GM23338 (cell line): ENCODE measurements around the gene MVB12B. TPM values are rescaled to one million over a fixed set of nuclear protein-coding genes. Genes with fewer than 3 reads are reported as not detected.

Source experiments
- ATAC-seq: fragments of 200-7000 bp; cut with Tn5 transposase; 3 replicates; pipeline ENCODE4 v1.9.1; 2020
- DNase-seq: peaks from one replicate; pipeline ENCODE4 v3.0.0-alpha.2; 2015; ENCODE audit warnings: low spot score
- H2AFZ ChIP-seq: fragments of 200-600 bp; sonication (generic); 2 replicates; pipeline ENCODE4 v1.8.0; 2016; ENCODE audit warnings: antibody characterized with exemption, mild to moderate bottlenecking, moderate library complexity
- H3F3A ChIP-seq: fragments of 200-600 bp; sonication (generic); replicated peaks from 2 replicates; pipeline ENCODE4 v1.8.0; 2017; ENCODE audit warnings: antibody characterized with exemption, mixed run types, low read depth
- H3K27ac ChIP-seq: fragments of 200-600 bp; sonication (generic); 2 replicates; pipeline ENCODE4 v1.6.1; 2016; ENCODE audit warnings: low read depth
- H3K27me3 ChIP-seq: fragments of 200-600 bp; sonication (generic); 2 replicates; pipeline ENCODE4 v1.8.0; 2016; ENCODE audit warnings: mild to moderate bottlenecking, mixed run types, moderate library complexity; ENCODE audit not compliant: insufficient read depth
- H3K36me3 ChIP-seq: fragments of 200-600 bp; sonication (generic); 2 replicates; pipeline ENCODE4 v1.8.0; 2016; ENCODE audit warnings: mild to moderate bottlenecking; ENCODE audit not compliant: insufficient read depth
- H3K4me1 ChIP-seq: fragments of 200-600 bp; sonication (generic); 2 replicates; pipeline ENCODE4 v1.8.0; 2016; ENCODE audit warnings: mild to moderate bottlenecking, moderate library complexity; ENCODE audit not compliant: insufficient read depth
- H3K4me2 ChIP-seq: fragments of 200-600 bp; sonication (generic); 2 replicates; pipeline ENCODE4 v1.7.1; 2017; ENCODE audit warnings: mixed run types
- H3K4me3 ChIP-seq: fragments of 200-600 bp; sonication (generic); 2 replicates; pipeline ENCODE4 v1.6.1; 2016; ENCODE audit warnings: mixed run types
- H3K79me2 ChIP-seq: fragments of 200-600 bp; sonication (generic); replicated peaks from 2 replicates; pipeline ENCODE4 v1.8.0; 2017; ENCODE audit warnings: mild to moderate bottlenecking; ENCODE audit not compliant: insufficient read depth
- H3K9me2 ChIP-seq: fragments of 200-600 bp; sonication (generic); 2 replicates; pipeline ENCODE4 v1.8.0; 2017; ENCODE audit not compliant: insufficient read depth
- H4K20me1 ChIP-seq: fragments of 200-600 bp; sonication (generic); replicated peaks from 2 replicates; pipeline ENCODE4 v1.8.0; 2017; ENCODE audit warnings: mild to moderate bottlenecking; ENCODE audit not compliant: insufficient read depth
- H3K27ac Mint-ChIP-seq: 2 replicates; pipeline ENCODE4 v1.8.0; 2020; ENCODE audit warnings: inconsistent platforms, mild to moderate bottlenecking, moderate library complexity, mixed read lengths
- H3K27me3 Mint-ChIP-seq: 3 replicates; pipeline ENCODE4 v1.8.0; 2022; ENCODE audit warnings: low read depth, mild to moderate bottlenecking, moderate library complexity, mixed read lengths, inconsistent platforms; ENCODE audit not compliant: insufficient read depth, poor library complexity
- H3K36me3 Mint-ChIP-seq: 3 replicates; pipeline ENCODE4 v1.8.0; 2021; ENCODE audit warnings: low read depth, mild to moderate bottlenecking, inconsistent platforms, moderate library complexity, mixed read lengths
- H3K4me1 Mint-ChIP-seq: 3 replicates; pipeline ENCODE4 v1.8.0; 2020; ENCODE audit warnings: mild to moderate bottlenecking, inconsistent platforms, mixed read lengths
- H3K4me3 Mint-ChIP-seq: 3 replicates; pipeline ENCODE4 v1.8.0; 2021; ENCODE audit warnings: moderate library complexity, mild to moderate bottlenecking, inconsistent platforms, mixed read lengths
- H3K9me3 Mint-ChIP-seq: 3 replicates; pipeline ENCODE4 v1.8.0; 2020; ENCODE audit warnings: moderate library complexity, mild to moderate bottlenecking, inconsistent platforms, mixed read lengths
- CREB1 ChIP-seq: fragments of 250-450 bp; sonication (Bioruptor Pico); IDR thresholded peaks from 2 replicates; pipeline ENCODE4 v1.5.0; 2020; ENCODE audit warnings: low read depth, mild to moderate bottlenecking, moderate library complexity
- EZH2 ChIP-seq: fragments of 200-600 bp; sonication (generic); IDR thresholded peaks from one replicate; pipeline ENCODE4 v1.8.0; 2017; ENCODE audit warnings: antibody characterized with exemption, mild to moderate bottlenecking, low read depth; ENCODE audit not compliant: unreplicated experiment
- EZH2phosphoT487 ChIP-seq: fragments of 200-600 bp; sonication (generic); IDR thresholded peaks from one replicate; pipeline ENCODE4 v1.8.1; 2018; ENCODE audit warnings: antibody characterized with exemption; ENCODE audit not compliant: unreplicated experiment
- JUNB ChIP-seq: IDR thresholded peaks from one replicate; pipeline ENCODE4 v1.6.1; 2016; ENCODE audit warnings: antibody characterized with exemption; ENCODE audit not compliant: unreplicated experiment
- NANOG ChIP-seq: IDR thresholded peaks from 2 replicates; pipeline ENCODE4 v1.6.1; 2016; ENCODE audit warnings: antibody characterized with exemption, borderline replicate concordance
- POLR2AphosphoS5 ChIP-seq: IDR thresholded peaks from 2 replicates; pipeline ENCODE4 v1.6.1; 2016; ENCODE audit warnings: antibody characterized with exemption, low read depth
- STAT1 ChIP-seq: IDR thresholded peaks from one replicate; pipeline ENCODE4 v1.6.1; 2016; ENCODE audit warnings: antibody characterized with exemption; ENCODE audit not compliant: unreplicated experiment
- ZNF114 ChIP-seq: fragments of 250-450 bp; sonication (Bioruptor Pico); IDR thresholded peaks from 2 replicates; pipeline ENCODE4 v1.5.0; 2020; ENCODE audit warnings: mild to moderate bottlenecking, moderate library complexity
- ZNF331 ChIP-seq: fragments of 250-450 bp; sonication (Bioruptor Pico); IDR thresholded peaks from 2 replicates; pipeline ENCODE4 v1.5.0; 2020; ENCODE audit warnings: low read depth, mild to moderate bottlenecking, moderate library complexity
- polyA plus RNA-seq: library from polyadenylated mRNA; unstranded; fragments of >200 nt; fragmentation: Nextera tagmentation; extraction: Ambion mirVana; gene quantifications from 2 replicates; pipeline ENCODE4 v1.2.1, GENCODE V29; 2016
- total RNA-seq: library from RNA; depleted of rRNA; stranded (reverse); fragments of >200 nt; shearing (Covaris generic); gene quantifications from 2 replicates; pipeline ENCODE4 v1.2.3, GENCODE V29; 2014
- TF ChIP-seq, protein P1 (sequence below): IDR thresholded peaks from one replicate; pipeline ENCODE4 v1.6.1; 2018; ENCODE audit warnings: antibody characterized with exemption; ENCODE audit not compliant: unreplicated experiment
- TF ChIP-seq, protein P2 (sequence below): IDR thresholded peaks from 2 replicates; pipeline ENCODE4 v1.6.1; 2016; ENCODE audit warnings: antibody characterized with exemption
- TF ChIP-seq, protein P3 (sequence below): fragments of 250-450 bp; sonication (Bioruptor Pico); IDR thresholded peaks from 2 replicates; pipeline ENCODE4 v1.5.0; 2020; ENCODE audit warnings: mild to moderate bottlenecking, moderate library complexity
- TF ChIP-seq, protein P4 (sequence below), 2 experiments: fragments of 200-600 bp in 1 of 2; sonication (generic) in 1 of 2; conservative IDR thresholded peaks; 2 replicates each; pipeline versions ENCODE4 v1.5.1 to v1.6.1; 2016 to 2017; ENCODE audit warnings: antibody characterized with exemption in 2 of 2, low read depth in 2 of 2, mild to moderate bottlenecking in 2 of 2, moderate library complexity in 1 of 2

Gene MVB12B
- total and polyA plus RNA-seq, 2 experiments from 2014 or later: 1.9 to 6.6 TPM

DNA sequence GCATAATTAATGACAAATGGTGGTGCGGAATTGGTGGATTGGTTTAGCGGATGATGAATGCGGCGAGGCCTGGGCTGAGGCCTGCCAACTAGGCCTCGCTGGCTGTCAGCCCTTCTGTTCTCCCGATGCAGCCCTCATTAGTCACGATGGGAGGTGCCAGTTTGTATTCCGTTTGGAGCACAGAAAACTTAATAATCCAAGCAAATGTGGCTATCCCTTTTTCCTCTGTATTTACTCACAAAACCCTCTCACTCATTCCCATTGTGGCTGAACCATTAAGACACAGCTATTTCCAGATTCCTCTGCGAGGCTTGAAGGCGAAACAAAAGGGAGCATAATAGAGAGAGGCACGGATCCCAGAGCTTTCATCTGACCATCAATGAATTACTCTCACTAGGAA lies 114.3 kb downstream of the MVB12B start:
- peaks cover 24% of the 10 kb centered on the region for H3K4me1 Mint-ChIP-seq
- H3K27me3 Mint-ChIP-seq: peaks cover 6% of the 10 kb centered on the region
- Histone ChIP-seq H3K4me3 (no peak overlapping the region), H3K27ac (no peak overlapping the region), H3F3A (no peaks in the 10 kb centered on the region), H3K36me3 (no peaks in the 10 kb centered on the region), H4K20me1 (no peaks in the 10 kb centered on the region), H3K79me2 (no peaks in the 10 kb centered on the region), H3K27me3 (no peaks in the 10 kb centered on the region), H3K9me2 (no peaks in the 10 kb centered on the region), H3K4me1 (peaks cover 9% of the 10 kb centered on the region; the same call in 1 of the 2 replicates), H3K4me2 (no peak overlapping the region), H2AFZ (no peak overlapping the region)
- no peaks in the 10 kb centered on the region for H3K9me3 Mint-ChIP-seq
- H3K36me3 Mint-ChIP-seq: no peaks in the 10 kb centered on the region
- H3K4me3 Mint-ChIP-seq: no peak overlapping the region
- peak; percentile 70 for ATAC-seq
- TF ChIP-seq JUNB (no peak), EZH2phosphoT487 (no peak), STAT1 (no peak), EZH2 (no peak), POLR2AphosphoS5 (no peak), NANOG (no peak), CREB1 (CRISPR knock-in tag) (no peak), ZNF331 (CRISPR knock-in tag) (no peak), ZNF114 (no peak)
- TF ChIP-seq, protein P1, sequence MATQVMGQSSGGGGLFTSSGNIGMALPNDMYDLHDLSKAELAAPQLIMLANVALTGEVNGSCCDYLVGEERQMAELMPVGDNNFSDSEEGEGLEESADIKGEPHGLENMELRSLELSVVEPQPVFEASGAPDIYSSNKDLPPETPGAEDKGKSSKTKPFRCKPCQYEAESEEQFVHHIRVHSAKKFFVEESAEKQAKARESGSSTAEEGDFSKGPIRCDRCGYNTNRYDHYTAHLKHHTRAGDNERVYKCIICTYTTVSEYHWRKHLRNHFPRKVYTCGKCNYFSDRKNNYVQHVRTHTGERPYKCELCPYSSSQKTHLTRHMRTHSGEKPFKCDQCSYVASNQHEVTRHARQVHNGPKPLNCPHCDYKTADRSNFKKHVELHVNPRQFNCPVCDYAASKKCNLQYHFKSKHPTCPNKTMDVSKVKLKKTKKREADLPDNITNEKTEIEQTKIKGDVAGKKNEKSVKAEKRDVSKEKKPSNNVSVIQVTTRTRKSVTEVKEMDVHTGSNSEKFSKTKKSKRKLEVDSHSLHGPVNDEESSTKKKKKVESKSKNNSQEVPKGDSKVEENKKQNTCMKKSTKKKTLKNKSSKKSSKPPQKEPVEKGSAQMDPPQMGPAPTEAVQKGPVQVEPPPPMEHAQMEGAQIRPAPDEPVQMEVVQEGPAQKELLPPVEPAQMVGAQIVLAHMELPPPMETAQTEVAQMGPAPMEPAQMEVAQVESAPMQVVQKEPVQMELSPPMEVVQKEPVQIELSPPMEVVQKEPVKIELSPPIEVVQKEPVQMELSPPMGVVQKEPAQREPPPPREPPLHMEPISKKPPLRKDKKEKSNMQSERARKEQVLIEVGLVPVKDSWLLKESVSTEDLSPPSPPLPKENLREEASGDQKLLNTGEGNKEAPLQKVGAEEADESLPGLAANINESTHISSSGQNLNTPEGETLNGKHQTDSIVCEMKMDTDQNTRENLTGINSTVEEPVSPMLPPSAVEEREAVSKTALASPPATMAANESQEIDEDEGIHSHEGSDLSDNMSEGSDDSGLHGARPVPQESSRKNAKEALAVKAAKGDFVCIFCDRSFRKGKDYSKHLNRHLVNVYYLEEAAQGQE: no peak
- TF ChIP-seq, protein P2, sequence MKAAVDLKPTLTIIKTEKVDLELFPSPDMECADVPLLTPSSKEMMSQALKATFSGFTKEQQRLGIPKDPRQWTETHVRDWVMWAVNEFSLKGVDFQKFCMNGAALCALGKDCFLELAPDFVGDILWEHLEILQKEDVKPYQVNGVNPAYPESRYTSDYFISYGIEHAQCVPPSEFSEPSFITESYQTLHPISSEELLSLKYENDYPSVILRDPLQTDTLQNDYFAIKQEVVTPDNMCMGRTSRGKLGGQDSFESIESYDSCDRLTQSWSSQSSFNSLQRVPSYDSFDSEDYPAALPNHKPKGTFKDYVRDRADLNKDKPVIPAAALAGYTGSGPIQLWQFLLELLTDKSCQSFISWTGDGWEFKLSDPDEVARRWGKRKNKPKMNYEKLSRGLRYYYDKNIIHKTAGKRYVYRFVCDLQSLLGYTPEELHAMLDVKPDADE: no peak
- TF ChIP-seq, protein P3, sequence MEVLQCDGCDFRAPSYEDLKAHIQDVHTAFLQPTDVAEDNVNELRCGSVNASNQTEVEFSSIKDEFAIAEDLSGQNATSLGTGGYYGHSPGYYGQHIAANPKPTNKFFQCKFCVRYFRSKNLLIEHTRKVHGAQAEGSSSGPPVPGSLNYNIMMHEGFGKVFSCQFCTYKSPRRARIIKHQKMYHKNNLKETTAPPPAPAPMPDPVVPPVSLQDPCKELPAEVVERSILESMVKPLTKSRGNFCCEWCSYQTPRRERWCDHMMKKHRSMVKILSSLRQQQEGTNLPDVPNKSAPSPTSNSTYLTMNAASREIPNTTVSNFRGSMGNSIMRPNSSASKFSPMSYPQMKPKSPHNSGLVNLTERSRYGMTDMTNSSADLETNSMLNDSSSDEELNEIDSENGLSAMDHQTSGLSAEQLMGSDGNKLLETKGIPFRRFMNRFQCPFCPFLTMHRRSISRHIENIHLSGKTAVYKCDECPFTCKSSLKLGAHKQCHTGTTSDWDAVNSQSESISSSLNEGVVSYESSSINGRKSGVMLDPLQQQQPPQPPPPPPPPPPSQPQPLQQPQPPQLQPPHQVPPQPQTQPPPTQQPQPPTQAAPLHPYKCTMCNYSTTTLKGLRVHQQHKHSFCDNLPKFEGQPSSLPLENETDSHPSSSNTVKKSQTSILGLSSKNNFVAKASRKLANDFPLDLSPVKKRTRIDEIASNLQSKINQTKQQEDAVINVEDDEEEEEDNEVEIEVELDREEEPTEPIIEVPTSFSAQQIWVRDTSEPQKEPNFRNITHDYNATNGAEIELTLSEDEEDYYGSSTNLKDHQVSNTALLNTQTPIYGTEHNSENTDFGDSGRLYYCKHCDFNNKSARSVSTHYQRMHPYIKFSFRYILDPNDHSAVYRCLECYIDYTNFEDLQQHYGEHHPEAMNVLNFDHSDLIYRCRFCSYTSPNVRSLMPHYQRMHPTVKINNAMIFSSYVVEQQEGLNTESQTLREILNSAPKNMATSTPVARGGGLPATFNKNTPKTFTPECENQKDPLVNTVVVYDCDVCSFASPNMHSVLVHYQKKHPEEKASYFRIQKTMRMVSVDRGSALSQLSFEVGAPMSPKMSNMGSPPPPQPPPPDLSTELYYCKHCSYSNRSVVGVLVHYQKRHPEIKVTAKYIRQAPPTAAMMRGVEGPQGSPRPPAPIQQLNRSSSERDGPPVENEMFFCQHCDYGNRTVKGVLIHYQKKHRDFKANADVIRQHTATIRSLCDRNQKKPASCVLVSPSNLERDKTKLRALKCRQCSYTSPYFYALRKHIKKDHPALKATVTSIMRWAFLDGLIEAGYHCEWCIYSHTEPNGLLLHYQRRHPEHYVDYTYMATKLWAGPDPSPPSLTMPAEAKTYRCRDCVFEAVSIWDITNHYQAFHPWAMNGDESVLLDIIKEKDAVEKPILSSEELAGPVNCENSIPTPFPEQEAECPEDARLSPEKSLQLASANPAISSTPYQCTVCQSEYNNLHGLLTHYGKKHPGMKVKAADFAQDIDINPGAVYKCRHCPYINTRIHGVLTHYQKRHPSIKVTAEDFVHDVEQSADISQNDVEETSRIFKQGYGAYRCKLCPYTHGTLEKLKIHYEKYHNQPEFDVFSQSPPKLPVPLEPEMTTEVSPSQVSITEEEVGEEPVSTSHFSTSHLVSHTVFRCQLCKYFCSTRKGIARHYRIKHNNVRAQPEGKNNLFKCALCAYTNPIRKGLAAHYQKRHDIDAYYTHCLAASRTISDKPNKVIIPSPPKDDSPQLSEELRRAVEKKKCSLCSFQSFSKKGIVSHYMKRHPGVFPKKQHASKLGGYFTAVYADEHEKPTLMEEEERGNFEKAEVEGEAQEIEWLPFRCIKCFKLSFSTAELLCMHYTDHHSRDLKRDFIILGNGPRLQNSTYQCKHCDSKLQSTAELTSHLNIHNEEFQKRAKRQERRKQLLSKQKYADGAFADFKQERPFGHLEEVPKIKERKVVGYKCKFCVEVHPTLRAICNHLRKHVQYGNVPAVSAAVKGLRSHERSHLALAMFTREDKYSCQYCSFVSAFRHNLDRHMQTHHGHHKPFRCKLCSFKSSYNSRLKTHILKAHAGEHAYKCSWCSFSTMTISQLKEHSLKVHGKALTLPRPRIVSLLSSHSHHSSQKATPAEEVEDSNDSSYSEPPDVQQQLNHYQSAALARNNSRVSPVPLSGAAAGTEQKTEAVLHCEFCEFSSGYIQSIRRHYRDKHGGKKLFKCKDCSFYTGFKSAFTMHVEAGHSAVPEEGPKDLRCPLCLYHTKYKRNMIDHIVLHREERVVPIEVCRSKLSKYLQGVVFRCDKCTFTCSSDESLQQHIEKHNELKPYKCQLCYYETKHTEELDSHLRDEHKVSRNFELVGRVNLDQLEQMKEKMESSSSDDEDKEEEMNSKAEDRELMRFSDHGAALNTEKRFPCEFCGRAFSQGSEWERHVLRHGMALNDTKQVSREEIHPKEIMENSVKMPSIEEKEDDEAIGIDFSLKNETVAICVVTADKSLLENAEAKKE (CRISPR knock-in tag): no peak
- TF ChIP-seq, protein P4, sequence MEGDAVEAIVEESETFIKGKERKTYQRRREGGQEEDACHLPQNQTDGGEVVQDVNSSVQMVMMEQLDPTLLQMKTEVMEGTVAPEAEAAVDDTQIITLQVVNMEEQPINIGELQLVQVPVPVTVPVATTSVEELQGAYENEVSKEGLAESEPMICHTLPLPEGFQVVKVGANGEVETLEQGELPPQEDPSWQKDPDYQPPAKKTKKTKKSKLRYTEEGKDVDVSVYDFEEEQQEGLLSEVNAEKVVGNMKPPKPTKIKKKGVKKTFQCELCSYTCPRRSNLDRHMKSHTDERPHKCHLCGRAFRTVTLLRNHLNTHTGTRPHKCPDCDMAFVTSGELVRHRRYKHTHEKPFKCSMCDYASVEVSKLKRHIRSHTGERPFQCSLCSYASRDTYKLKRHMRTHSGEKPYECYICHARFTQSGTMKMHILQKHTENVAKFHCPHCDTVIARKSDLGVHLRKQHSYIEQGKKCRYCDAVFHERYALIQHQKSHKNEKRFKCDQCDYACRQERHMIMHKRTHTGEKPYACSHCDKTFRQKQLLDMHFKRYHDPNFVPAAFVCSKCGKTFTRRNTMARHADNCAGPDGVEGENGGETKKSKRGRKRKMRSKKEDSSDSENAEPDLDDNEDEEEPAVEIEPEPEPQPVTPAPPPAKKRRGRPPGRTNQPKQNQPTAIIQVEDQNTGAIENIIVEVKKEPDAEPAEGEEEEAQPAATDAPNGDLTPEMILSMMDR (conservative IDR thresholded peaks at IDR 0.05; ENCODE audit: low read depth in 2 of 2): no peak
- DNase-seq: peak; percentile 41
- H3K27ac Mint-ChIP-seq: 0 out of 2 replicates have a peak overlapping the region, but pooled peaks have one; percentile 58
